SK-N-DZ (cell line): ENCODE results near the gene CPN2.

Experiments used
- DNase-seq: peaks from one replicate; pipeline ENCODE4 v3.0.0-alpha.2; 2015; ENCODE audit warnings: low spot score

The CPN2 gene

GRCh38 chr3:194328942-194329582 is 22.1 kb downstream of the CPN2 start:
- no peak for DNase-seq

GRCh38 chr3:194328053-194328657 is 23.0 kb downstream of the CPN2 start:
- peak; percentile 60 for DNase-seq

GRCh38 chr3:194327218-194328052 is 23.7 kb downstream of the CPN2 start:
- DNase-seq: no peak

GRCh38 chr3:194326968-194327217 is 24.2 kb downstream of the CPN2 start:
- DNase-seq: no peak

- peak; percentile 83 for DNase-seq
These were observed 24.7 kb downstream of the CPN2 start for GRCh38 chr3:194326192-194326967.

- peak; percentile 60 for DNase-seq
These were observed 25.5 kb downstream of the CPN2 start for GRCh38 chr3:194325424-194326153.

GRCh38 chr3:194324823-194325327 is 26.3 kb downstream of the CPN2 start:
- DNase-seq: no peak

- DNase-seq: peak; percentile 94
These were observed 27.1 kb downstream of the CPN2 start for GRCh38 chr3:194323785-194324735.

GRCh38 chr3:194322678-194323211 is 28.4 kb downstream of the CPN2 start:
- DNase-seq: no peak

- no peak for DNase-seq
These were observed 29.2 kb downstream of the CPN2 start for GRCh38 chr3:194321693-194322640.

GRCh38 chr3:194320744-194321243 is 30.3 kb downstream of the CPN2 start:
- no peak for DNase-seq

- DNase-seq: no peak
These were observed 31.0 kb downstream of the CPN2 start for GRCh38 chr3:194320100-194320499.

- DNase-seq: no peak
These were observed 32.5 kb downstream of the CPN2 start for GRCh38 chr3:194318511-194319161.

GRCh38 chr3:194316918-194317317 is 34.2 kb downstream of the CPN2 start:
- DNase-seq: no peak

GRCh38 chr3:194315965-194316361 is 35.2 kb downstream of the CPN2 start:
- no peak for DNase-seq

GRCh38 chr3:194315088-194315964 is 35.8 kb downstream of the CPN2 start:
- DNase-seq: peak; percentile 79
